ENCODE results near the gene MTMR8. TPM values are rescaled to one million over a fixed set of nuclear protein-coding genes. Genes with fewer than 3 reads are reported as not detected.

MTMR8 gene
- 0.49 TPM in 1 of 2 replicates, not detected in the other for total RNA-seq

GRCh38 chrX:64394874-64395567, at the start of gene MTMR8:
Gene MTMR8 (minus strand): TSS chrX:64395452. CDS start chrX:64395363, 89 bp downstream.

GRCh38 chrX:64230123-64230970, 164.9 kb downstream of the MTMR8 start, which contains the start of gene ASB12:
Gene ASB12 (minus strand): TSS chrX:64230607. CDS start chrX:64225650, 4,957 bp downstream.

Other genes with a start within 250 kb of the MTMR8 start
- 2.2 and 2.8 TPM in 2 replicates for gene AMER1, start 189.7 kb downstream of the MTMR8 start, total RNA-seq
- gene ASB12, start 164.8 kb downstream of the MTMR8 start, total RNA-seq: not detected in 2 replicates

Measured in airway epithelial cell (primary cell).